NCI-H345 treated with DMSO at 0.1 percent for 48 hours (cell line): ENCODE measurements around the gene RIN3.
"Not testable (repeated sequence)": the region's sequence is repeated elsewhere in the genome, so short reads cannot be mapped to it uniquely, and the experiment has no call there.

Source experiments
- DNase-seq: peaks from one replicate; lab custom pipeline; 2025; ENCODE audit not compliant: unreplicated experiment; lab: John Stamatoyannopoulos, UW

The RIN3 gene

GRCh38 chr14:92529903-92530302, 16.3 kb downstream of the RIN3 start:
- no peak for DNase-seq

- DNase-seq, result no peak
Measured at GRCh38 chr14:92531106-92531873, 17.7 kb downstream of the RIN3 start.

- no peak for DNase-seq
Measured at GRCh38 chr14:92532490-92533163, 19.0 kb downstream of the RIN3 start.

- no peak for DNase-seq
Measured at GRCh38 chr14:92534932-92535643, 21.5 kb downstream of the RIN3 start.

GRCh38 chr14:92536231-92536630, 22.6 kb downstream of the RIN3 start:
- not testable (repeated sequence) for DNase-seq

GRCh38 chr14:92538412-92538985, 24.9 kb downstream of the RIN3 start:
- DNase-seq, result no peak

GRCh38 chr14:92539419-92539818, 25.8 kb downstream of the RIN3 start:
- DNase-seq, result no peak

GRCh38 chr14:92539875-92540274, 26.3 kb downstream of the RIN3 start:
- DNase-seq, result no peak

- no peak for DNase-seq
Measured at GRCh38 chr14:92540472-92541048, 27.0 kb downstream of the RIN3 start.

GRCh38 chr14:92542766-92543554, 29.4 kb downstream of the RIN3 start:
- no peak for DNase-seq

- no peak for DNase-seq
Measured at GRCh38 chr14:92544051-92544720, 30.6 kb downstream of the RIN3 start.

GRCh38 chr14:92546347-92547053, 32.9 kb downstream of the RIN3 start:
- no peak for DNase-seq

GRCh38 chr14:92549105-92549858, 35.7 kb downstream of the RIN3 start:
- no peak for DNase-seq

GRCh38 chr14:92549859-92550230, 36.3 kb downstream of the RIN3 start:
- no peak for DNase-seq

- no peak for DNase-seq
Measured at GRCh38 chr14:92551044-92551841, 37.7 kb downstream of the RIN3 start.

- no peak for DNase-seq
Measured at GRCh38 chr14:92552066-92552465, 38.5 kb downstream of the RIN3 start.

GRCh38 chr14:92553438-92553837, 39.9 kb downstream of the RIN3 start:
- no peak for DNase-seq
